Measurements from ENCODE around the gene NFE2L2. TPM values are rescaled to one million over a fixed set of nuclear protein-coding genes. Genes with fewer than 3 reads are reported as not detected.
"Not testable (repeated sequence)": the region's sequence is repeated elsewhere in the genome, so short reads cannot be mapped to it uniquely, and the experiment has no call there.

NFE2L2 gene
- total RNA-seq, 2 experiments from 2014 or later = 54.1 to 54.2 TPM

- ChIA-PET CTCF (interaction anchor here (0.7 to 1.0 kb wide), 3 partner anchors 35 to 61 kb away, joined by 3 read pairs; no protein-coding TSS in a partner anchor), POLR2A (interaction anchor here (0.7 to 2.6 kb wide), 5 partner anchors 11 to 53 kb away, joined by 3 to 10 read pairs (median 6); partner anchors contain the start of gene NFE2L2)
Measured at GRCh38 chr2:177225965-177226360, 38.6 kb downstream of the NFE2L2 start.

DNA sequence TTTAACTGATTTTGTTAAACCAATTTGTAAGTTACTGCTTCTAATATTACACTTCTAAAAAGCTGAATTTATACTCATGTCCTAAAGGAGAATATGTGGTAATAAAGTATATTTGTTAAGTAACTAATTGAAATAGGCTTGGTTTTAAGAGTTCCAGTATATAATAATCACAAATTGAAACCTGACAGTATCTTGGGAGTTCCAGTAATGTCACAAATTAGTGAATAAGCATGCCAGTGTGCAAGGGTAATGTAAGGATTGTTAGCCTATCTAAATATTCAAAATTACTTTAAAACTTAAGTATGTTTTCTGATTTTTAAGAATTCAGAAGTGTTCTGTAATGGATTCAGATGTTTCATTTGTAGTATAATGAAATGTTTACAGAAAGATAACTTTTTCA, 41.1 kb downstream of the NFE2L2 start:
- CTCF ChIA-PET, POLR2A ChIA-PET: not testable (repeated sequence)

DNA sequence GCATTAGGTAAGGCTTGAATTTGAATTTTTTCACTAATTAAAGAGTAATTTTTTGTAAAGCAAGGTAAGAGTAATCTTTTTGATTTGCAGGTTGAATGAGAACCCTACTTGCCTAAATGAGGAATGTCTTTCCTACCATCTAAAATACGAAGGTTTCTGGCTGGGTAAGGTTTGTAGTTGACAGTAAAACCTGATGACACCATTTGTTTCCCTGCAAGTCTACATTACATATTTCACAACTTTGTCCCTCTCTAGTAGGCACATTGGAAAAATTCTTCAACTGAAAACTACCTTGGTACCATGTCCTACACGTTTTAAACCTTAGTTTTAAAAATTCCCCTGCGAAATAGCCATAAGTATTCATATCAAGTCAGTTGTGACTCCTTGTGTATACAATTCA, 42.6 kb downstream of the NFE2L2 start:
- POLR2A ChIA-PET = interaction anchor here (1.0 to 1.6 kb wide), 2 partner anchors 10 to 43 kb away, joined by 5 to 6 read pairs; partner anchors contain the start of genes HNRNPA3 and NFE2L2
- CTCF ChIA-PET = interaction anchor here (1.2 kb wide), 1 partner anchor 43 kb away, joined by 3 read pairs; the partner anchor contains the start of gene NFE2L2

GRCh38 chr2:177221534-177221933, 43.0 kb downstream of the NFE2L2 start:
- CTCF ChIA-PET = interaction anchor here (1.2 kb wide), 1 partner anchor 43 kb away, joined by 3 read pairs; the partner anchor contains the start of gene NFE2L2
- POLR2A ChIA-PET = interaction anchor here (1.6 kb wide), 1 partner anchor 9 kb away, joined by 5 read pairs; the partner anchor contains the start of gene HNRNPA3

DNA sequence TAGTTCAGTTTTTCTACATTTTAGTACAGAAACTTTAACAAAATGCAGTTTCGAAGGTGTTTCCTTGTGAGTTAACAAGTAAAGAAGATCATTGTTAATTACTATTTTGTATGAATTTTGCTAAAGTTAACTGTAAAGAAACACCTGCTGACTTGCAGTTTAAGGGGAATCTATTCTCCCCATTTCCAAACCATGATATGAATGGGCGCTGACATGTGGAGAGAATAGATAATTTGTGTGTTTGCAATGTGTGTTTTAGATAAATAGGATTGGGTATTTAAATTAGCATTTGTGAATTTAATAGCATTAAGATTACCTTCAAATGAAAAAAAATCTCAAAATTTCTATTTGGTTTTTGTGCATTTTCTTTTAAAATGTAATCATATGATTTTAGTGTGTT, 44.7 kb downstream of the NFE2L2 start:
- CTCF ChIA-PET = interaction anchor here (0.7 kb wide), 1 partner anchor 44 kb away, joined by 3 read pairs; no protein-coding TSS in a partner anchor
- POLR2A ChIA-PET = not testable (repeated sequence)

- ChIA-PET CTCF (no interaction called here), POLR2A (interaction anchor here (0.6 to 0.7 kb wide), 2 partner anchors 11 to 22 kb away, joined by 4 to 5 read pairs; no protein-coding TSS in a partner anchor)
Measured at GRCh38 chr2:177217247-177217843, 47.2 kb downstream of the NFE2L2 start.

DNA sequence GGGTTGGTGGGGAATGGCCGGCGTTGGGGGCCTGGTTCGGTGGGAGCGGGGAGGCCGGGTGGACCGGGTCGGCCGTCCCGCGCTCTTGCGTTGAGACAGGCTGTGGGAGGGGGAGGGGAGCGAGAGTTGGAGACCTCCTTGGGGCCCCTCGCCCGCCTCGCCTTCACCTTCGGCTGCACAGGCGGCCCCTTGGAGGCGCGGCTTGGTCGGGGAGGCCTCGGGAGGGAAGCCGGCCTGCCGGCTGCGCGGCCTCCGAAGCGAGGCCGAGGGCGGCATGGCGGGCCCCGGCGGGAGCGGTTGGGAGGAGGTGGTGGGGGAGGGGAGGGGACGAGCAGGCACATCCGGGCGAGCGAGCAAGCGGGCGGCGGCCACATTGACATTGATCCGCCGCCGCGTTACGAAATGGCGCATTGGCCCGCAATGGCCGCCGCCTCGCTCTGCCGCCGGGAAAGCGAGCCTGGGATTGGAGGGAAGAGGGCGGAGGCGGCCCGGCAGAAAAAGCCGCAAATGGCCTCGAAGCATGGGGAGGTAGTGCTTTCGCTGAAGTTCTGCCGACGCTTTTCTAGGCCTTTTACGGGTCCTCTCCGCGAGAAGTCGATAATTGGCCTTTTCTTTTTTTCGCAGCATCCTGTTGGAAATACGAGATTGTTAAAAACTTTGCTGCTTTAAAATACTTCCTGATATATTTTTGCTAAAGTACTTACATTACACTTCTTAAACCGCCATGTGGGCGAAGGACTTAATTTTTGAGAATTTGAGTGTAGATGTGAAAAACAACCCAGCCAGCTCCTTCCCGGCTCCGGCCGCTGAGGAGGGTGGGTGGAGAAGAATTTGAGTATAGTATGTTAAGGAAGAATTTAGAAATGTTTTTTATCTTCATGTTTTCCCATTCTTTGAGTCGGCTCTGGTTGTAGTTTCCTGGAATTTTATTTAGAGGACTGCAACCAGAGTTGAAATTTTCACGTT, 51.4 kb downstream of the NFE2L2 start:
- POLR2A ChIA-PET = interaction anchor here (0.6 to 5.0 kb wide), 7 partner anchors 9 to 181 kb away, joined by 3 to 98 read pairs (median 4); partner anchors contain the start of gene NFE2L2
- CTCF ChIA-PET = interaction anchor here (0.6 to 1.8 kb wide), 4 partner anchors 49 to 83 kb away, joined by 3 to 9 read pairs (median 6); partner anchors contain the start of gene NFE2L2

DNA sequence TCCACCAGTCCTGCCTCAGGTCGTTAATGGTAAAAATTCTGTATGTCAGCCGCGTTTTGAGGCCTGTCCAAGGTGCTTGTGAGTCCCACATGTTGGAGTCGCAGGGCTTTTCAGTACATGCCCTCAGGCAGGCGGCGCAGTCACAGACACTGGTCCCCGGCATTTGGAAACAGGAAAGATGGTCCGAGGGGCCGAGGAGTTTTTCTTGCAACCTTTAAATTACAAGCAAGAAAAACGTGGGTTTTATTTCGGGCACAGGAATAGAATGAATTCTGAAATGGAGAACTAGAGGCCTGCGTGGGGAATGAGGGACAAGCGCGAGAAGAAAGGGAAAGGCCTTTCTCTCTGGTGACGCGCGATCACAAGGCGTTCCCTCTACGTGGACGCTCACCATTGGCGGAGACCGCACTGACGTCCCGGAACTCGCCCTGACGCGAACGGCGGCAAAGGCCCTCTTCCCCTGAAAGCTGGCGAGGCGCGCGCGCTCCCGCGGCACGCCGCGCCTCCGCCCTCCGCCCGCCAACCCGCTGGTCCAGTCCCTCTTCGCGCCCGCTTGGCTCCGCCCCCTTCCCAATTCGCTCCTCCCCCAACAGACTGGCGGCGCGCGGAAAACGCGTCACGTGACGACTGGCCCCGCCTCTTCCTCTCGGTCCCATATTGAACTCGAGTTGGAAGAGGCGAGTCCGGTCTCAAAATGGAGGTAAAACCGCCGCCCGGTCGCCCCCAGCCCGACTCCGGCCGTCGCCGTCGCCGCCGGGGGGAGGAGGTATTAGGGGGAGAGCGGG, 52.2 kb downstream of the NFE2L2 start, which contains the start of gene HNRNPA3:
Gene HNRNPA3, plus strand, starts transcription at position 689 of the 785 bp plus-strand sequence. Its CDS starts 6 bp downstream, at position 695.
- POLR2A ChIA-PET = interaction anchor here (0.6 to 5.0 kb wide), 10 partner anchors 10 to 98 kb away, joined by 3 to 98 read pairs (median 4); partner anchors contain the start of gene NFE2L2
- CTCF ChIA-PET = interaction anchor here (0.6 to 1.7 kb wide), 4 partner anchors 47 to 84 kb away, joined by 3 to 9 read pairs (median 3); partner anchors contain the start of gene NFE2L2

- POLR2A ChIA-PET = interaction anchor here (0.6 to 5.0 kb wide), 8 partner anchors 10 to 98 kb away, joined by 3 to 98 read pairs (median 4); partner anchors contain the start of gene NFE2L2
- CTCF ChIA-PET = interaction anchor here (0.9 to 1.7 kb wide), 3 partner anchors 46 to 53 kb away, joined by 3 to 9 read pairs (median 3); partner anchors contain the start of gene NFE2L2
Measured at GRCh38 chr2:177211576-177212105, 52.9 kb downstream of the NFE2L2 start.

DNA sequence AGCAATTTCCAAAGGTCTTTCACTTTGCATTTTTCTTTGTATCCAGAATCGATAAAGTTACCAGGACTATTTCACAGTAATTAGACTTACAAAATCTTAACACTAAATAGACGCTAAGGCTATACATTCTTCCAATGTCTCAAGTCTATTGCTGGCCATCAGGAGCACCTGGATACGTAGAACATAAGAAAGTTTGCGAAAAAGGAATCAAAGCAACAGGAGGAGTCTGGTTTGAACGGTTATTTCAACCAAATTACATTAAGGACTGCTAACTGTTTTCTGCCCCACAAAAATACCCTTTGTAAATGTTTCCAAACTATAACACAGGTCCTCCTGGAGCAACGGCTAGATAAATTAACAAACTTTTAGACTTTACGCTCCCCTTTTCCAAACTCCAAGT, 53.4 kb downstream of the NFE2L2 start:
- POLR2A ChIA-PET = interaction anchor here (0.6 to 5.0 kb wide), 7 partner anchors 11 to 99 kb away, joined by 3 to 98 read pairs (median 5); partner anchors contain the start of gene NFE2L2
- CTCF ChIA-PET = interaction anchor here (0.9 to 1.7 kb wide), 3 partner anchors 46 to 53 kb away, joined by 3 to 9 read pairs (median 3); partner anchors contain the start of gene NFE2L2

- POLR2A ChIA-PET = no interaction called here
- CTCF ChIA-PET = interaction anchor here (1.4 kb wide), 1 partner anchor 43 kb away, joined by 5 read pairs; no protein-coding TSS in a partner anchor
Measured at GRCh38 chr2:177207101-177207500, 57.4 kb downstream of the NFE2L2 start.

- POLR2A ChIA-PET = no interaction called here
Measured at GRCh38 chr2:177204417-177204816, 60.1 kb downstream of the NFE2L2 start.

DNA sequence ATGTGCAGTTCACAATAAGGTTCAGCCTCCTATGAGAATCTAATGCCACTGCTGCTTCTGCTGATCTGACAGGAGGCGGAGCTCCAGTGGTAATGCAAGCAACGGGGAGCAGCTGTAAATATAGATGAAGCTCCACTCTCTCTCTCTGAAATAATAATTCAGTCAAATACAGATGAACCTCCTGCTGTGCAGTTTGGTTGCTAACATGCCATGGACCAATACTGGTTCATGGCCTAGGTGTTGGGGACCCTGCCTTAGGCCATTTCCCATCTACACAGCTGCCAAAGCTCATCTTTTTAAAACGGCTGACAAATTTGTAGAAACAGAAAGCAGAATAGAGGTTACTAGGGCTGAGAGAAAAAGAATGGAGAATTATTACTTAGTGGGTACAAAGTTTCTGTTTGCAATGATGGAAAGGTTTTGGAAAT, 62.6 kb downstream of the NFE2L2 start:
- POLR2A ChIA-PET = no interaction called here
- CTCF ChIA-PET = interaction anchor here (1.5 kb wide), 1 partner anchor 41 kb away, joined by 3 read pairs; no protein-coding TSS in a partner anchor

More at GRCh38 chr2:177204417-177204816, 60.1 kb downstream of the NFE2L2 start:
- CTCF ChIA-PET = interaction anchor here (1.2 kb wide), 1 partner anchor 40 kb away, joined by 4 read pairs; no protein-coding TSS in a partner anchor

DNA sequence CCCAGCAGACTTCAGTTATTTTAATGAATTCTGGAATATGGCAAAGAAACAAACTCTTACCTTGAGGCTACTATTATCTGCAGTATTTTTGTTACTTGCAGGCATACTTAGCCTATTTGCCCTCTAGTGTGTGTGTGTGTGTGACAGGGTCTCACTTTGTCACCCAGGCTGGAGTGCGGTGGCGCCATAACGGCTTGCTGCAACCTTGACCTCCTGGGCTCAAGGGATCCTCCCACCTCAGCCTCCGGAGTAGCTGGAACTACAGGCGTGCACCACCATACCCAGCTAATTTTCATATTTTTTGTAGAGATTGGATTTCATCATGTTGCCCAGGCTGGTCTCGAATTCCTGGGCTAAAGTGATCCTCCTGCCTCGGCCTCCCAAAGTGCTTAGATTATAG, 64.1 kb downstream of the NFE2L2 start:
- CTCF ChIA-PET = interaction anchor here (0.8 to 1.4 kb wide), 2 partner anchors 35 to 41 kb away, joined by 3 read pairs; no protein-coding TSS in a partner anchor
- POLR2A ChIA-PET = not testable (repeated sequence)

GRCh38 chr2:177195194-177195593, 69.3 kb downstream of the NFE2L2 start:
- ChIA-PET POLR2A (interaction anchor here (0.5 to 1.0 kb wide), 2 partner anchors 28 to 70 kb away, joined by 3 read pairs; no protein-coding TSS in a partner anchor), CTCF (no interaction called here)

DNA sequence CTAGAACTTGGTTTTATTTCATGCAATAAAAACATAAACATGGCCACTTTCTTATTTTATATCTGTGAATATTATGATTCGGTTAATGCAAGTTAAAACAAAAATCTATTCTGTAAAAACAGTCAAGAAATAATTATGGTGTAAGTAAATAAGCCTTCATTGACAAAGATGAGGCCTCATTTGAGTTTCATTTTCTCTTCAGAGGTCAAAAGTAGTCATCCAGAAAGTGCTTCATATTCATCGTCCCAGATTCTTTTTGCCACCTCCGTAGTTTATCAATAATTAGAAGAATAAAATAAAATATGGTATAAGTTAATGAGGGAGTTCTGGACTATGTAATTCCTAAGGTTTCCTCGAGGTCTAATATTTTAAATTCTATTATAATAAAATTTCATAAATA, 71.3 kb downstream of the NFE2L2 start:
- ChIA-PET CTCF (no interaction called here), POLR2A (interaction anchor here (0.6 kb wide), 1 partner anchor 100 kb away, joined by 3 read pairs; no protein-coding TSS in a partner anchor)

GRCh38 chr2:177192788-177193187, 71.7 kb downstream of the NFE2L2 start:
- ChIA-PET POLR2A (no interaction called here), CTCF (no interaction called here)

All from activated CD8-positive, alpha-beta memory T cell treated with anti-CD3 and anti-CD28 coated beads for 36 hours (primary cell).